Stimulated activated CD4-positive, alpha-beta T cell treated with anti-CD3 and anti-CD28 coated beads, Interleukin-4, amount 100 ng/mL, for 48 hours (primary cell): Measurements from ENCODE around the gene ZNF511.
A peak's percentile ranks its signal among the peaks of the same experiment; 100 is the strongest.

Experiments
- DNase-seq, 2 donors: peaks; one replicate each; pipeline ENCODE4 v3.0.0-alpha.2; 2020; ENCODE audit warnings: low read depth in 2 of 2

ZNF511 gene

DNA sequence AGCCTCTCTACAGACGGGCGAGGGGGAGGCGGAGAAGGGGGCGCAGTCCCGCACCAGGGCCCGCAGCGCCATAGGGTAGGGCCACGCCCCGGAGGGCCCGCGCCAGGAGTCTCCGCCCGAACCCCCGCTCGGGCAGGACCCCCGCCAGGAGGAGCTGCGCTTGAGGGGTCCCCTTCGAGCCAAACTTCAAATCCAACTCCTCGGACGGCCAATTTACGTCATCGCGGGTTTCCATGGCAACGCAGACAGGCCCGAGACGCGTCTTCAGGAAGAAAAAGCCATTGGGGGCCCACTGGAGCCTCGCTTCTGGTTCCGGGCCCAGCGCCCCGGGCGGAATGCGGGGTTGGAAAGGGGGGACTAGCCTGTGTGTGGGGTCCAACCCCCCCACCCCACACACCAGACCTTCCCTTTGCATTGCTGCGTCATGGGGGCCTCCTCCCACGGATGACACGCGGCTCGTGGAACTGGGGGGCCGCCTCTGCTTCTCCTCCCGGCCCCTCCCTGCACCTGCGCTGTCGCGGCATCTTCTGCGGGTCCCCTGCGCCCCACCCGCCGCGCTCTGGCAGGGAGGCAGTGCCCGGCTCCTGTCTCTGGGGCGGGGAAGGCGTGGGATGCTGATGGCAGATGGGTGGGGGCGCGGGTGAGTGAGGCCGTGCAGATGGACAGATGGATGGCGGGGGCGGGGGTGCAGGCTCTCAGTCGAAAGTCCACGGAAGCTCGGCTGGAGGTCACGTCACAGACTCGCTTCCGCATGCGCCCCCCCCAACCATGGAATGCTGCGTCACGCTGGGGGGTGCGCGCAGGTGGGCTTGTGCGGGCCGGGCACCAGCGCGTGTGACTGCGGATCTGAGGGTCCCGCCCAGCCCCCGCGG lies 26.8 kb downstream of the ZNF511 start:
- peak; percentile 64 to 67 for DNase-seq

DNA sequence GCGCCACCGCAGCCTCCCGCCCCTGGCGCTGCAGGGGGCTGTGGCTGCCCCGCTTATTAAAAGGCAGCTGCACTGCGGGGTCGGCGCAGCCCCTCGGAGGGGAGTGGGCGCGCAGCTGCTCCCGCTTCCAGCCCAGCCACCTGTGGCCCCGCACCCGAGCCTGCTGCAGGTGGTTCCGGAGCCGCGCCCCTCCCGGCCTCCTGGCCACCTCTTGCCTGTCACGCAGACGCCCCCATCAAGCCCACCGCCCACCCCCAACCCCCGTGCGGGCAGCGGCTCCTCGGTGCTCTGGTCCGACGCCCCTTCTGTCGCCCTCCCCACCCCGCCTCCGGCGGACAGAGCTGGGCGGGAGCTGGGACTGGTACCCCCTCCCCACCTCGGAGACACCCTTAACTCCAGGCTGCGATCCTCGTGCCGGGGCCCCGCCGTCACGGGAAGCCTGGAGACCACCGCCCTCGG lies 27.4 kb downstream of the ZNF511 start:
- no peak for DNase-seq

DNA sequence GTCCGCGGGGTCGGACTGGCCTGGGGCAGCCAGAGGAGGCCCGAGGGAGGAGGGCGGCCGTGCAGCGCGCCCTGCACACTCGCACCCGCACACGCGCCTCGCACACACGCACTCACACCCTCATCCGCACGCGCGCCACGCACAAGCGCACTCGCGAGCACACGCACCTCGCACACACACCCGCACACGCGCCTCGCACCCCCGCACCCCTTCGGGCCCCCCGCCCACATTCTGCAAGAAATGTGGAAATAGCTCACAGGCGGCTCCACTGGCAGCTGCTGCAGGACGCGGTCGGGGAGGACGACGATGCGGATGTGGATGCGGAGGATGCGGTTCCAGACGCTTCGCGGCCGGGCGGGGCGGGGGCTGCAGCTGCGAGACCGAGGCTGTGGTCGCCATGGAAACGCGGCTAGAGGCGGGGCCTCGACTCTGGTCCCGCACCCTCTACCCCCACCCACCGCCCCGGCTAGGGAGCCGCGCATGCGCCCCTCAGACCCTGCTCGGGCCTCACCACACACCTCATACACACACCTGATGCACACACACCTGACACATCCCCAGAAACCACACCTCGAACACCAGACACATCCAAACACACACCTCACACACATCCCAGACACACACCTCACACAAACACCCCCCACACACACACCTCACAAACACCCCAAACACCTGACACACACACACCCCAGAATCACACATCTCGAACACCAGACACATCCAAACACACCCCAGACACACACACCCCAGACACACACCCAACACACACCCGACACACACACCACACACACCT lies 28.1 kb downstream of the ZNF511 start, which contains the start of gene CALY:
Gene CALY (minus strand): TSS at position 320 of the 793 bp plus-strand sequence. CDS start 7,907 bp downstream, outside the sequence.
- DNase-seq, result peak; percentile 48 to 53

DNA sequence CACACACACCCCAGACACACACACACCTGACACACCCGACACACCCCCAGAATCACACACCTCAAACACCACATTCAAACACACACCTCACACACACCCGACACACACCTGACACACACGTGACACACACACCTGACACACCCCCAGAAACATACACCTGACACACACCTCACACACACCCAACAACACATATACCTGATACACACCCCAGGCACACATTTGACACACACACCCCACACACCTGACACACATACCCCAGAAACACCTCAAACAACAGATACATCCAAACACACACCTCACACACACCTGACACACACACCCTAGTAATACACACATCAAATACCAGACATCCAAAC lies 28.6 kb downstream of the ZNF511 start:
- DNase-seq, result no peak

DNA sequence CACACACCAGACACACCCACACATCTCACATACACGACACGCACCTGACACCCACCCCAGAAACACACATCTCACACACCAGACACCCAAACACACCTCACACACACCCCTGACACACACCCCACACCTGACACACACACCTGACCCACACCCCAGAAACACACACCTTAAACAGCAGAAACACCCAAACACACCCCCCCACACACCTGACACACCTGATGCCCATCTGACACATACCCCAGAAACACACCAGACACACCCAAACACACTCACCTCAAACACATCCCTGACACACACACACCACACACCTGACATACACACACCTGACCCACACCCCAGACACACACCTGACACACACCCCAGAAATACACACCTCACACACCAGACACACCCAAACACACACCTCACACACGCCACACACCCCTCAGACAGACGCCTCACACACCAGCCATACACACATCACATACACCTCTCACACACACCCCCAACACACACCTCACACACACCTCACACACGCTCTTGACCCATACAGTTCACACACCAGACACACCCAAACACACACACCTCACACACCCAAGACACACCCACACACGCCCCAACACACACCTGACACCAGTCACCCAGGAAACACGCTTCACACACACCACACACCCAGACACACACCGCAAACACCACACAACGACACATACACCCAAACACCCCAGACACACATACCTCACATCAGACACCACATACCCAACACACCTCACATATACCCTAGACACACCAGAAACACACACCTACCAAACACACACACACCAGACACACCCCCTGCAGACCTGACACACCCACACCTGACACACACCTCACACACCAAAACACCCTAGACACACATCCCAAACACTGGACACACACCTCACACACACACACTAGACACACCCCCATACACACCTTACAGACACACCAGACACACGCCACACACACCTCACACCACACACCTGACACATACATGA lies 29.7 kb downstream of the ZNF511 start:
- no peak for DNase-seq

GRCh38 chr10:133339708-133340380 lies 31.1 kb downstream of the ZNF511 start:
- DNase-seq, result no peak

DNA sequence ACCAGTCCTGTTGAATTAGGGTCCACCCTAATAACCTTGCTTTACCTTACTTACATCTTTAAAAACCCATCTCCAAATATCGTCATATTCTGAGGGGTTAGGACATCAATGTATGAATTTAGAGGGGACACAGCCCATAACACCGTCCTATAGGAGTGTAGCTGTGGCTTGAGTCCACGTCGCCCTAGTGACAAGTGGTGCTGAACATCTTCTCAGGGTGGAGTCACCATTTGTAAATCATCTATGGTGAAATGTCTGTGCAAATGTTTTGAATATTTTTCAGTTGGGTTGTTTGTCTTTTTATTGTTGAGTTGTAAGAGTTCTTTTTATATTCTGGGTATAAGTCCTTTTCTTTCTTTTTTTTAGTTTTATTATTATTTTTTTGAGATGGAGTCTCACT lies 33.3 kb downstream of the ZNF511 start:
- DNase-seq, result no peak

DNA sequence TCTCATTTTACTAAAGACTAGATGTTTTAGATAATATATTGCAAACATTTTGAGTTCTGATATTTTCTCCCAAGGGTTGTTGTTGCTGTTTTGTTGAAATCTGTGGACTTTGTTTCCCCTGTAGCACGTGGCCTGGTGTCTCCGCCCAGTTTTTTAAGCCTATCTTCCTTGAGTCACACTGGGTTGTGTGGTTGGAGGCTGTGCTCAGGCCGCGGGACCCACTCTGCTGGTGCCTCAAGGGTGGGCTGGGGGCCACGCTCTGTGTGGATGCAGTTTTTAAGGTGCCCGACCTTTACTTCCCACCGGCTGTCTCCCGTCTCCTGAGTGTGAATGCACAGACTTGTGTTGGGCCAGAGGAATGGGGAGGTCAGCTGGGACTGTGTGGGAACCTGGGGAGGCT lies 34.2 kb downstream of the ZNF511 start:
- DNase-seq, result no peak

GRCh38 chr10:133343558-133343957 lies 34.8 kb downstream of the ZNF511 start:
- DNase-seq, result no peak

GRCh38 chr10:133344236-133344635 lies 35.5 kb downstream of the ZNF511 start:
- DNase-seq, result no peak

- DNase-seq, result no peak
These were observed 37.7 kb downstream of the ZNF511 start for GRCh38 chr10:133346413-133346812.

GRCh38 chr10:133347710-133348517 lies 39.2 kb downstream of the ZNF511 start:
- no peak for DNase-seq

DNA sequence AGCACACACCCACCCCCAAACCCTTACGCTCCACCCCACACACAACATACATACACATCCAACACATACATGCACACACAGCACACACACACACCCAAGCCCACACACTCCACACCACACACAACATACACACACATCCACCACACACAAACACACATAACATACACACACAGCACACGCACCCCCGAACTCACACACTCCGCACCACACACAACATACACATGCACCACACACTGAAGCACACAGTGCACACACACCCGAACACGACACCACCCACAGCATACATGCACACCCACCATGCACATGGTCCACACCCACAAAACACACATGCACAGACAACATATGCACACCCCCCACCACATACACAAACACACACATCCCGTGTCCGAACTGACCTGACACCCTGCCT lies 40.5 kb downstream of the ZNF511 start:
- DNase-seq, result no peak

- DNase-seq, result no peak
These were observed 40.9 kb downstream of the ZNF511 start for GRCh38 chr10:133349577-133350011.

DNA sequence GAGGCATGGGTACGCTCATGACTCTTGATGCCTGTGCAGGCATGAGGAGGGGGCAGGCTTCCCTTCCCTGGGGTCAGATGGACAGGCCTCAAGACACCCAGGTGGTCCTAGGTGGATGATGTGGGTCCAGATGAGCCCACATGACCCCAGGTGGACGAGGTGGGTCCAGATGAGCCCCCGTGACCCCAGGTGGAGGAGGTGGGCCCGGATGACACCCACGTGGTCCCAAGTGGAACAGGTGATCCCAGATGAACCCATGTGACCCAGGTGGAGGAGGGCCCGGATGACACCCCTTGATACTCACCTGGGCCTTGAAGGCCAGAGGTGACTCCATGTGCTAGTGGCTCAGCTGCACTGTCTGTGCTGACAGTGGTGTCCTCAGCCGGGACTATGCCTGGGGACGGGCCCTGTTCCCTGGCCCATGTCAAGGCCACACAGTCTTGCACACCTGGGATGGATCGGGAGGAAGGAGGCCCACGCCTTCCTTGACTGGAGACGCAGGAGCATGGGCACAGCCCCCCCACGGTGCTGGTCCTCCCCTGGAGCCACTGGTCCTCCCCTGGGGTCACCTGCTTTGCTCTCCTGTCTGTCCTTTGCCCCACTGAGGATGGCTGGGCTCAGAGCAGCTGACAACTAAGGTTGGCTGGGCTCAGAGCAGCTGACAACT lies 41.7 kb downstream of the ZNF511 start:
- no peak for DNase-seq

- no peak for DNase-seq
These were observed 42.2 kb downstream of the ZNF511 start for GRCh38 chr10:133350950-133351329.

GRCh38 chr10:133351408-133352318 lies 42.9 kb downstream of the ZNF511 start:
- no peak for DNase-seq

- no peak for DNase-seq
These were observed 44.7 kb downstream of the ZNF511 start for GRCh38 chr10:133353202-133353959.
